HPDE6-E6E7 (cell line): ENCODE measurements around the gene FUCA2.
"Not testable (repeated sequence)": the region's sequence is repeated elsewhere in the genome, so short reads cannot be mapped to it uniquely, and the experiment has no call there.

Experiments used
- DNase-seq: peaks from one replicate; pipeline ENCODE4 v3.0.0; 2011; ENCODE audit warnings: missing footprints; ENCODE audit errors: extremely low spot score

Gene FUCA2

DNA sequence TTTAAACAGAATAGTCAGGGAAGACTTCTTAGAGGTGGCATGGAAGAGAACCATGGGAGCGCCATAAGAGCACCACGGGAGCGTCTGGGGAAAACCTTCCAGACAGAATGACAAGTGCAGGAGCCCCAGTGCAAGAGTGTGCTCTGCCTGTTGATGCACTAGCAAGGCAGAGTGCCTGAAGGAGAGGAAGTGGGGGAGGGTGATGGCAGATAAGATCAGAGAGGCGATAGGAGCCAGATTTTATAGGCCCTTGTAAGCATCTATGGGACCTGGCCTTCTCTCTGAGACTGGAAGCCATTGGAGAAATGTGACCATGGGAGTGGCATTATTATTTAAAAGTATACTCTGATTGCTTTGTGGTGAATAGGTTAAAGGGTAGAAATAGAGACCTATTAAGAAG, 13.1 kb downstream of the FUCA2 start:
- DNase-seq = no peak

DNA sequence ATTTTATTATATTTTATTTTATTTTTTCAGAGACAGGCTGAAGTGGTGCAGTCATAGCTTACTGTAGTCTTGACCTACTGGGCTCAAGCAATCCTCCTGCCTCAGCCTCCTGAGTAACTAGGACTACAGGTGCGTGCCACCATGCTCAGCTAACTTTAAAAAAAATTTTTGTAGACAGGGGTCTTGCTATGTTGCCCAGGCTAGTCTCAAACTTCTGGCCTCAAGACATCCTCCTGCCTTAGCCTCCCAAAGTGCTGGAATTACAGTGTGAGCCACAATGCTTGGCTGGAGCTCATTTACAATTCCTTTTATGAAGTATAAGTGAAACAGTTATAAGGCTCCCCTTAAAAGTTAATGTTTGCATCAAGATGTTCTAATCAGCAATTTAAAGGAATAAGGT, 14.5 kb downstream of the FUCA2 start:
- no peak for DNase-seq

DNA sequence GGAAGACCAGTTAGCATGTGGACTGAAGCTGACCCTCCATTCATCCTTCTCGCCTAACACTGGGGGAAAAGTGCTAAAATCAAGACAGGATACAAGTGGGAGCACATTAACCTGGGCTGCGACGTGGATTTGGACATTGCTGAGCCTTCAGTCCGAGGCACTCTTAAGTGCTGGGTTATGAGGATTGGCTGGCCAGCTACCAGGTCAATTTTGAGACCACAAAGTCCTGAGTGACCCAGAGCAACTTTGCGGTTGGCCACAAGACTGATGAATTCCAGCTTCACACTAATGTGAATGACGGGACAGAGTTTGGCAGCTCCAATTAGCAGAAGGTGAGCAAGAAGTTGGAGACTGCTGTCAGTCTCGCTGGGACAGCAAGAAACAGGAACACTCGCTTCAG, 20.7 kb downstream of the FUCA2 start:
- DNase-seq = no peak

DNA sequence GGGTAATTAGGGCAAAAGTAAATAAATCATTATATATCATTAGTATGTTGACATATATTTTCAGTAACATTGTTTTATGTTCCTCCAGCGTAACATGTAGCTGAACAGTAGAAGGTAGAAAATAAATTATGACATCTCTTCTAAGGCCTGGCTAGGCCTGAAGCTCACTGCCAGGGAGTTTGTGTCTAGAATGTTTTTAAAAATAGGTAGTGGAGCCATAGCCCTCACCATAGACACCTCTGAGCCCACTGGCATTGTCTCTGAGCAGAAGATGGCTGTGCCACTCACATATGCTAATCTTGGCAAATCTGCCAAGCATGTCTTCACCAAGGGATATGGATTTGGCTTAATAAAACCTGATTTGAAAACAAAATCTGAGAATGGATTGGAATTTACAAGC, 21.3 kb downstream of the FUCA2 start:
- no peak for DNase-seq

DNA sequence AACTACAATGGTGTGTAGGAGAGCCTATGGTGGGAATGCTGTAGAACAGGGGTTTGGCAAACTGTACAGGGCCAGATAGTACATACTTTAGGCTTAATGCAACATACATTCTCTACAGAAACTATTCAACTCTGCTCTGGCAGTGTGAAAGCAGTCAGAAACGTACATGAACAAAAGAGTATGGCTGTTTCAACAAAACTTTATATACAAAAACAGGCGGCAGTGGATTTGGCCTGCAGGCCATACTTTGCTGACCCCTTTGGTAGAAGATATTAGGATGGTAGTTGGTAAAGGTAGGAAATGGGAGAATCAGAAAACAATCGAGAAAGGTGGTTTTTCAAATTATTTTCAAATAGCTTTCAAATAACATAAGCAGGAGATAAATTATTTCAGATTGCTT, 24.8 kb downstream of the FUCA2 start:
- DNase-seq = no peak

DNA sequence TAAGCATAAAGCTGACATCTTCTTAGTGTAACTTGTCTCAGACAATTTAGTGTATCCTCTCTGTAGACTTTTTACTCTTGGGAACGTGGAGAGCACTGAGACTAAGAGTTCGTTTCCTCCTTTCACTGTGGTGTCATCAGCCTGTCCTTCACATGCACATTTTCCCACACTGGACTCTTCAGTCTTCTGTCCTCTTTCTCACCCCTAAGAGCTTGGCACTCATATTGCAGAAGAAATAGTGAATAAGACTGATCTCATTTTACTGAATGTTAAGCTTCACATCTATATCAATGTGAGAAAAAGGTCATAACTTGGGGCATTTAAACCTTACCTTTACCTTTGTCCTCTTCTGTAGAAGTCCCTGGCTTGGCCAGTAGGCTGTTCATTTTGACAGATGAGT, 25.6 kb downstream of the FUCA2 start:
- DNase-seq = no peak

DNA sequence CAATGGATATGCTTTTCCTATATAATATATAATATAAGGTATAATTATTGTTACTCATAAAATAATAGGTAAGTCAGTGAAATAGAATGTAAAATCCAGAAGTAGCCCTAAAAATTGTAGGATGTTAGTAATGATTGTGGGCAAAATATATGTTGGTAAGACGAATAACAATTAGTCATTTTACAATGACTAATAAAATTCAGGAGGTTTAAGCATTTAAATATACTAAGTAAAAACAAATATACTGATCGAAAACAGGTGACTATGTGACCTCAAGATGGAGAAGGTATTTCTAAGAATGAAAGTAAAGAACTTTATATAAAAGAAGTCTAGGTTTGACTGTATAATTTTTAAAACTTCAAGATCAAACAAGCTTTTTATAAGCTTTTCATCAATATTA, 28.9 kb downstream of the FUCA2 start:
- DNase-seq = no peak

DNA sequence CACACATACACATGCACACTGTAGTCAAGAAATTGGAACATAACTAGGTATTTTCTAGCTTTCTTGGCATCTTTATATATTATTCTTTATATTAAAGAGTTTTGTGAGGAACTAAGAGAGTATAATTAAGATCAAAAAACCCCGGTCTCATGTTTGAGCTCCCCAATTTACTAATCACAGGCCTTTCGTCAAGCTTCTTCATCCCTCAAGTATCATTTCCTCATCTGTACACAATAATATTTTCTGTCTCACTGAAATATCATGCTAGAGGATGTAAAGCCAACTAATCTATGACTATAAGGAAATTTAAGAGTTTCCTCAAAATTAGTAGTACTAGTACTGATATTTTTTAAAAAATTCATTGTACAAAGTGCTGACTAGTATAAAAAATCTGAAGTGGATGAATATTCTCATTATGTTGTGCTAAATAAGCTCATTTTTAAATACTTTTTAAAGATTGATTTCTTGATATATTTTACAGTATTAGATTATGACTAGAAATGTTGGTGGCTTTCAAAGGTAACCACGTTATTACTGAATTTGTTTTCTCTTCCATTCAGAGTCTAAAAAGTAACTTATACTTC, 32.9 kb downstream of the FUCA2 start:
- DNase-seq = no peak

DNA sequence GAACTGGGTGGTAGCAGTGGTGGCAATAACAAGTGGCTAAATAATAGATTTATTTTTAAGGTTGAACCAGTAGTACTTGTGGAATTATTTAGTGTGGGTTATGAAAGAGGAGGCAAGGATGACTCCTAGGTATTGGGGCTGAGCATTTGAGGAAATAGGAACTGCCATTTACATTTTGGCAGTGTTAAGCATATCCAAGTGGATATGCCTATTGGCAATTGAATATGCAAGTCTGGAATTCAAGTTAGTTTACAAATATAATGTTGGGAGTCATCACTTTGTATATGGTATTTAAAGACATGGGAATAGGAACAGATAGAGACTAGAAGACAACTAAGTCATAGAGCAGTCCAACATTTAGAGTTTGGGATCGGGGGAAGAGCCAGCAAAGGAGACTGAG, 35.0 kb downstream of the FUCA2 start:
- DNase-seq = no peak

DNA sequence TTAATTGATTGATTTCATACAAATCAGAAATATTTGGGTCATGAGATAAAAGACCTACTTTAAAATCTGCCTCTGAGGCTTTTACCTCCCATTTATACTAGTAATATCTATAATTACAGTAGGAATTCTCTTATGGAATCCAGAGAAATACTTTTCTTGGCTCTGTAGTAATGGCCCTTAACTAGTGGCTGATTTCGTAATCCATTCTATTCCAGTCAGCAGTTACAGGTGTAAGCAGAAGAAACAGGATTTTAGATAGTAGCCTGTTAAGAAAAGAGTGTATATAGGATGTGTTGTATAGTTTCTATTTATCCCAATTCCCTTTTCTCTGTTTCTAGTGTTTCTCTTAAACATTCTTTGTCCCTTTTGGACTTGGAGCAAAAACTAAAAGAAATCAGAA, 39.7 kb downstream of the FUCA2 start:
- DNase-seq = no peak

DNA sequence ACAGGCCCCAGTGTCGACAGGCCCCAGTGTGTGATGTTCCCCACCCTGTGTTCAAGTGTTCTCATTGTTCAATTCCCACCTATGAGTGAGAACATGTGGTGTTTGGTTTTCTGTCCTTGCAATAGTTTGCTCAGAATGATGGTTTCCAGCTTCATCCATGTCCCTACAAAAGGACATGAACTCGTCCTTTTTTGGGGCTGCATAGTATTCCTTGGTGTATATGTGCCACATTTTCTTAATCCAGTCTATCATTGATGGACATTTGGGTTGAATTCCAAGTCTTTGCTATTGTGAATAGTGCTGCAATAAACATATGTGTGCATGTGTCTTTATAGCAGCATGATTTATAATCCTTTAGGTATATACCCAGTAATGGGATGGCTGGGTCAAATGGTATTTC, 42.7 kb downstream of the FUCA2 start:
- not testable (repeated sequence) for DNase-seq

DNA sequence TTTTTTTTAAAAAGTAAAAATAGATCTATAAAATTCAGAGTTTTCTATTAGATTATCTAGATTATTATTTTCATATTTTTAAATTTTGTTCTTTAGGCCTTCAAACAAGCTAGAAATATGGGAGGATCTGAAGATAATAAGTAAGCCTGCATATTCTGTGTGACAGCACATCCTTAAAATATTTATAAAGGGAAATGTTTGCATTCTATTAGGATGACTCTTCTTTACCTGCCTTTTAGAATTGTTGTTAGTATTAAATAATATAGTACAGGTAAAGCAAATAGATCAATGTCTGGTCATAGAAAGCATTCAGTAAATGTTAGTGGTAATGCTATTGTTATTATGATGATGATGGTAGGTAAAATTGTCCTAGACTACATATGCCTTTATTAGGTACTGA, 43.5 kb downstream of the FUCA2 start:
- DNase-seq = no peak

DNA sequence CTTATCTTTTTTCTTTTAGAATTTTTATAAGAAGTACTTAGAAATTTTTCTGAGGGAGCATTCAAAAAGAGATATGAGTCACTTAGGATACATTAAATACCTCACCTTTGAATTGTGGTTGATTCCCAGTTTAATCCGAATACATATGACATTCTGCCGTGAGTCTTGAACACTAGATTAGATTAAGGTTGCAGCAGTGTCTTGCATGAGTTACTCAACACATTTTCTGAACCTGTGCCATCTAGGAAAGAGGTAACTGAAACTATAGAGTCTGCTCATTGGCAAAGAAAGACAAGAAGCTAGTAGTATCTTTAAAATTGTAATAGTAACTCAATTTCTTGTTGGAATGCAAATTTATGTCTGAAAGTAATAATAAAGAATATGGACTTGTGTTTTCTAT, 46.0 kb downstream of the FUCA2 start:
- DNase-seq = no peak

DNA sequence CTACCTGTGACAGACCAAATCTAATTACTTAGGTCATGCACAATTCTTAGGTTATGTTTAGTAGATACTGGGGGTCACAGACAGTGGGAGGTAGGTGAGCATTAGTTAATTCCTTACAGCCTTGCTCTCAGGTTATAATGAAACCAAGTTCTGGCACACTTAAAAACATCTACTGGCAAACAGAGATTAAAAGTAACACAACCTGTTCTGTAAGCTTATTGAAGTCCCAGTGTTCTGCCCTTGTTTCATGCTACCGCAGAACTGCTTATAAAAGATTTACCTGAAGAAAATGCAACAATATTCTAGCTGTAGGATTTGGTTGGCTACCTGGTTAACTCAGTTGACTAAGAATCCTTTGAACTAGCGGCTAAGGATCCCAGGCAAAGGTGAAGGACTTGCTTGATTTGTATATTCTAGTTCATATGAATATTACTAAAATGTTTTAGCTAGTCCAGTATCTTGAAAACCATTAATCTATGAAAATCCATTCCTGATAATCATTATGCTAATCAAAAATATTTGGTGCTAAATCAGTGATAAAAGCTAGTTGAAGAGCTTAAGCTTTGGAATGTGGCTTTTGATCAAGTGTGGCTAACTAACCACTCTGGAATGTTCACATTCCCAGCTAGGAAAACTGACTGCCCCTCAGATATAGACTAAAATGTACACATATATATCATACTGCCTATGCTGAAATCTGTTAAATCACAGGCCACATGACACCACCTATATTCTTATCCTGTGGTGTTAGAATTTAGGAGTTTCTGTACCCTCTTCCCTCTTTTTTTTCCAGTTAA, 53.8 kb downstream of the FUCA2 start:
- no peak for DNase-seq

DNA sequence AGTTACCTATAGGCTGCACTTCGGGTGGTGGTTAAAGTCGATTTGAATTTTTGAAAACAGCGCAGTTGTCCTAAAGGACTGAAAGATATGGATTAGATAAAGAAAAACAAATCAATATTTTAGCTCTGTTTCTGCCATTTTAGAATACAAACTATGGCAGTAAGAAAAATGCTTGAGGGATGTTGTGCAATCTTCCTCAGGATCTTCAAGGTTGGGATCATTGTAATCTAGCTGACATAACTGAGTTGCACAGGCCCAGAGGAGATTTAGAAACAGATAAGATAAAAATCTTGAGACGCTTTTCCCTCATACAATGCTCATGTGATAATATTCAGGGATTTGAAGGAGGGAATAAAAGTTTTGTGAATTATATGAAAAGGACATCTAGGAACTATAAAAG, 60.0 kb downstream of the FUCA2 start:
- no peak for DNase-seq

DNA sequence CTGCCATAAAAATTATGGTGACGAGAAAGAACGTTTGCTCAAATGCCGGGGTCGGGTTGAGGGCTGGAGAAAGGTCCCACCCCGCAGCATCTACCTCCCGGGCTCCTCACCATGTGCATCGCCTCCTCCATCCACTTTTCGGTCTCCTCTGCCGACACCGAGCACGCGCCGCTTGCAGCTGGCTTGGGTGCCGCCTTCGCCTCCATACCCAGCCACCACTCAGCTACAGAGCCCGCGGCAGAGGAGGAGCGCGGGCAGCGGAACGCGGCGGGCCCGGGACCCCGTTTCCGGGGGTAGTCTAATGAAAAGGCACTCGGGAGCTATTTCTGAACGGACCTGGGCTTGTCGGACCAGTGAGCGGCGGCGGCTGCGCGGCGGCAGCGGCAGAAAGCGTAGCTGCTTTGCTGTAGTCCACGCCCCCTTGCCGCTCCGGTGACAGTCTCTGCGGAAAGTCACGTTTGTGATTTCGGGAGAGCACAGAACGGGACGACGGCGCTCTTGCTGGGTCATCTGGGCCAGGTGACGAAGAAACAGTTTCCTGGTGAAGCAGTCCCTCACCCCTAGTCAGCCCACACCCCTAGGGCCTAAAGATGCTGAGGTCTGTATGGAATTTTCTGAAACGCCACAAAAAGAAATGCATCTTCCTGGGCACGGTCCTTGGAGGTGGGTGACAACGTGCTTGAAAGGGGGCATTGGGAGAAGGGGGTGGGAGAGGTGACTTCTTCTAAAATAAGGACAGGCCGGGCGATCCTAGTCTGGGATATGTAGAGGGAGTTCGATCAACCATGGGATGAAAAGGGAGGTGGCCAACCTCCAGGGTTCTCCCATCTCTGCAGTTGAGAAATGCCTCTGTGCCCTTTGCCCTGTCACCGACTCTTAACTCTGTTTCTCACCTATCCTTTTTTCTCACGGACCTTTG, 60.8 kb downstream of the FUCA2 start, which contains the start of the genes ADAT2 and PEX3:
Gene ADAT2, minus strand, starts transcription at position 243 of the 919 bp plus-strand sequence. Its CDS starts 37 bp downstream, at position 206.
Gene PEX3, plus strand, starts transcription at position 353 of the 919 bp plus-strand sequence. Its CDS starts 238 bp downstream, at position 591.
- DNase-seq = peak; percentile 87

DNA sequence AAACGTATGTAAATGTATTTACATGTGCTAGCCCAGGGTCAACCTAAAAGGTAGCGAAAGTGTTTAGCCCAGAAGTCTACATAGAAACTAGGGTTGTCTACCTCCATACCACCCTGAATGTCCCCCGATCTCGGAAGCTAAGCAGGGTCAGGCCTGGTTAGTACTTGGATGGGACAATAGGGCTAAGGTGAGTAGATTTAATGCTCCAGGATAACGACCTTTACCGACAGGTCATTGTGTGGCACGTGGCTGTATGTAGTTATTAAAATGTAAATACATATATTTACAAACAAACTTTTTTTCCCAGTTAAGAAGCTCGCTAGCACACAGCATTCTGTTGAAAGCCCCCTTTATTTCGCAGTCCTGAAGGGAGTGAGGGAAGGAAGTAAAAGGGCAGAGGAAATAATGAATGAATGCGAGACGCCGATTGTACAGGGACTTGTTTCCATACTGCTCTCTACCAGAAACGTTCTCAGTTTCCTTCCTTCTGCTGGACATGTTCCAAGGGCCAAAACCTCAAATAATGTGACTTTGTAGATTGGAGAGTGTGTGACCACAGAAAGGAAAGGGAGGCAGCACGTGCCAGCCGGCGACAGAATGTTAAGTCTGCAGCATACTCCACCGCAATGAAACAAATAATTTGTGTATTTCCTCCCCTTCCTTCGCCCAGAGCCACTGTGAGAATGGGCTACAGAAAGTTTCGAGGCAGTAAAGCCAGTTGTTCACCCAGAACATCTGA, 61.6 kb downstream of the FUCA2 start:
- no peak for DNase-seq

DNA sequence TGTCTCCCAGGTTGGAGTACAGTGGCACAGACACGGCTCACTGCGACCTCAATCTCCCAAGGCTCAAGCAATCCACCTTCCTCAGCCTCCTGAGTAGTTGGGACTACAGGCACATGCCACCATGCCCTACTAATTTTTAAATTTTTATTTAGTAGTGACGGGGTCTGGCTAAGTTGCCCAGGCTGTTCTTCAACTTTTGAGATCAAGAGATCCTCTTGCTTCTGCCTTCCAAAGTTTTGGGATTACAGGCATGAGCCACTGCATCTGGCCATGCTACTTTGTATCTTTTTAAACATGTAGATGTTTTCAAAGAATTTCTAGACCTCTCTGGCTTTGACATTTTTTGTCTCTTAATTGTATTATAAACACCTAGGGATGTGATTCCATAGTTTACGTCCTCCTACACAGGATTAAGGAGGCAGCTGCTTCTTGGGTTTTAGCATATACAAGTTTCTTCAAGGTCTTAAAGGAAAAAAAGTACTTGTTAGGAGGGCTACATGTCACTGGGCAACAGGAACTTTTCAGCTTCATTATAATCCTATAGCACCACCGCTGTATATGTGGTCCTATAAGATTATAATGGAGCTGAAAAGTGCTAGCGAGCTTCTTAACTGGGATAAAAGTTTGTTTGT, 62.3 kb downstream of the FUCA2 start:
- no peak for DNase-seq

DNA sequence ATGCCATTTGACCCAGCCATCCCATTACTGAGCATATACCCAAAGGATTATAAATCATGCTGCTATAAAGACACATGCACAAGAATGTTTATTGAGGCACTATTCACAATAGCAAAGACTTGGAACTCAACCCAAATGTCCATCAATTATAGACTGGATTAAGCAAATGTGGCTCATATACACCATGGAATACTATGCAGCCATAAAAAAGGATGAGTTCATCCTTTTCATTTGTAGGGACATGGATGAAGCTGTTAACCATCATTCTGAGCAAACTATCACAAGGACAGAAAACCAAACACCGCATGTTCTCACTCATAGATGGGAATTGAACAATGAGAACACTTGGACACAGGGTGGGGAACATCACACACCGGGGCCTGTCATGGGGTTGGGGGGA, 63.7 kb downstream of the FUCA2 start:
- not testable (repeated sequence) for DNase-seq
